Neural crest cell (in vitro differentiated cells): ENCODE measurements around the gene ARHGEF17. TPM values are rescaled to one million over a fixed set of nuclear protein-coding genes. Genes with fewer than 3 reads are reported as not detected.

ENCODE experiments used
- DNase-seq: peaks from one replicate; pipeline ENCODE4 v3.0.0; 2021; ENCODE audit warnings: low read depth, mixed read lengths, low spot score
- H3K27ac Mint-ChIP-seq: one replicate; pipeline ENCODE4 v1.8.0; 2021; ENCODE audit warnings: mild to moderate bottlenecking, mixed read lengths; ENCODE audit not compliant: unreplicated experiment
- H3K27me3 Mint-ChIP-seq: 2 replicates; pipeline ENCODE4 v1.8.0; 2021; ENCODE audit warnings: low read depth, mild to moderate bottlenecking, mixed read lengths
- H3K36me3 Mint-ChIP-seq: 2 replicates; pipeline ENCODE4 v1.8.0; 2021; ENCODE audit warnings: low read depth, mild to moderate bottlenecking, mixed read lengths
- H3K4me1 Mint-ChIP-seq: 2 replicates; pipeline ENCODE4 v1.8.0; 2021; ENCODE audit warnings: mixed read lengths
- H3K4me3 Mint-ChIP-seq: one replicate; pipeline ENCODE4 v1.8.0; 2021; ENCODE audit warnings: mild to moderate bottlenecking, mixed read lengths
- H3K9me3 Mint-ChIP-seq: 2 replicates; pipeline ENCODE4 v1.8.0; 2021; ENCODE audit warnings: mixed read lengths
- total RNA-seq: library from RNA; stranded (reverse); gene quantifications from 2 replicates; pipeline ENCODE4 v1.2.1, GENCODE V29; 2021
- TF ChIP-seq, protein P1 (sequence below): fragments of 200-600 bp; sonication (generic); conservative IDR thresholded peaks from 2 replicates; pipeline ENCODE4 v1.5.0; 2021; ENCODE audit warnings: antibody characterized with exemption, mild to moderate bottlenecking

The ARHGEF17 gene
- total RNA-seq, 1 donor from 2014 or later: 55.7 TPM

DNA sequence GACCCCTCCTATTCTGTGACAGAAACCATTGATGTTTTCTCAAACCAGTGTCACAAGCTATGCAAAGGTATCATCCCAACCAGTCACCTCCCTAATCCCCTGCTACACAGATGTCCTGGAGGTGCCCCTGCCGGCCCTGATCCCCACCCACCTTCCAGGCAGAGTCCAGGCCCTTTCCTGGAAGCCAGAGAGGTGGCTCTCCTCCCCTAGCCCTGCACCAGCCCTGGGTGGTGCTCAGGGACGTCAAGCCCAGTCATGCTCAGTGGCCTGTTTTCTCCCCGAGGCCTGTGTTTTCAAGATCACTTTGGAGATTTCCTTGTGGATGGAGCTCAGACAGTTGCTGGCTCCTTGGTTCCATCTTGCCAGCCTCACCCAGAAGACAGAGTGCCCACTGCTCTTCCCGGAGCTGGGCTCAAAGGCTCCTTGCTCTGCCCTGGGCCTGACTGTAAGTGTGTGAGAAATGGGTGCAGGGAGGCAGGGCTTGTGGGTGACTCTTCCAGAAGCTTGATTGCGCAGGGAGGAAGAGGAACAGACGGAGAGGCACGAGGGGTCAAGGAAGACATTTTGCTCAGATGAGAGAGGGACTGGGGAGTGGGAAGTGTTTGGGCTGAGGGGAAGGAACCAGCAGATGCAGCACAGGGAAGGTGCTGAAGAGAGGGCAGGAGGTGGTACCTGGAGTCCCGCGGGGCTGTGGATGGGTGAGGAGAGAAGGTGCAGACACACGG, 24.6 kb upstream of the ARHGEF17 start:
- H3K27ac Mint-ChIP-seq: peak overlapping the region; percentile 88

DNA sequence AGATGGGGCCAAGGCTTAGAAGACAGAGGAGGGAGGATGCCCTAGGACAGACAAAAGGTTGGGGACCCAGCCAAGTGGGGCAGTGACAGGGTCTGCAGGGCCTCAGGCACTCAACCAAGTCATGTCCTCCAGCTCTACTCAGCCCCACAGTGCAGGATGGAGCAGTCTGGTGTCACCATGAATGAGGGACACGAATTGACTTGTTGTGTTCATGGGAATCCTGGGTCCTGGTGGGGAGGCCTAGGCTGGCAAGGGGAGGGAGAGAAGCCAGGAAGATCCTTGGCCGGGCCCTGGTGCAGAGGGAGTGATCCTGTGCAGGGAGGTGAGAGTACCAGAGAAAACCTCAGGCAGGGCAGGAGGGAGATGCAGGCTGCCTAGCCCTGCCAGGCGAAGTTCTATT, 24.0 kb upstream of the ARHGEF17 start:
- DNase-seq: no peak
- peaks cover 24% of the 10 kb centered on the region for H3K4me1 Mint-ChIP-seq
- H3K27ac Mint-ChIP-seq: peak overlapping the region; percentile 88
- no peaks in the 10 kb centered on the region for H3K27me3 Mint-ChIP-seq
- TF ChIP-seq, protein P1, sequence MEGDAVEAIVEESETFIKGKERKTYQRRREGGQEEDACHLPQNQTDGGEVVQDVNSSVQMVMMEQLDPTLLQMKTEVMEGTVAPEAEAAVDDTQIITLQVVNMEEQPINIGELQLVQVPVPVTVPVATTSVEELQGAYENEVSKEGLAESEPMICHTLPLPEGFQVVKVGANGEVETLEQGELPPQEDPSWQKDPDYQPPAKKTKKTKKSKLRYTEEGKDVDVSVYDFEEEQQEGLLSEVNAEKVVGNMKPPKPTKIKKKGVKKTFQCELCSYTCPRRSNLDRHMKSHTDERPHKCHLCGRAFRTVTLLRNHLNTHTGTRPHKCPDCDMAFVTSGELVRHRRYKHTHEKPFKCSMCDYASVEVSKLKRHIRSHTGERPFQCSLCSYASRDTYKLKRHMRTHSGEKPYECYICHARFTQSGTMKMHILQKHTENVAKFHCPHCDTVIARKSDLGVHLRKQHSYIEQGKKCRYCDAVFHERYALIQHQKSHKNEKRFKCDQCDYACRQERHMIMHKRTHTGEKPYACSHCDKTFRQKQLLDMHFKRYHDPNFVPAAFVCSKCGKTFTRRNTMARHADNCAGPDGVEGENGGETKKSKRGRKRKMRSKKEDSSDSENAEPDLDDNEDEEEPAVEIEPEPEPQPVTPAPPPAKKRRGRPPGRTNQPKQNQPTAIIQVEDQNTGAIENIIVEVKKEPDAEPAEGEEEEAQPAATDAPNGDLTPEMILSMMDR: no peak
- no peaks in the 10 kb centered on the region for H3K9me3 Mint-ChIP-seq
- H3K36me3 Mint-ChIP-seq: no peaks in the 10 kb centered on the region
- no peak overlapping the region for H3K4me3 Mint-ChIP-seq

More for the DNA sequence above, 24.6 kb upstream of the ARHGEF17 start:
- no peak for DNase-seq
- TF ChIP-seq, protein P1: no peak
- H3K36me3 Mint-ChIP-seq: no peaks in the 10 kb centered on the region
- no peak overlapping the region for H3K4me3 Mint-ChIP-seq
- H3K27me3 Mint-ChIP-seq: no peaks in the 10 kb centered on the region
- H3K4me1 Mint-ChIP-seq: peaks cover 20% of the 10 kb centered on the region
- H3K9me3 Mint-ChIP-seq: no peaks in the 10 kb centered on the region

DNA sequence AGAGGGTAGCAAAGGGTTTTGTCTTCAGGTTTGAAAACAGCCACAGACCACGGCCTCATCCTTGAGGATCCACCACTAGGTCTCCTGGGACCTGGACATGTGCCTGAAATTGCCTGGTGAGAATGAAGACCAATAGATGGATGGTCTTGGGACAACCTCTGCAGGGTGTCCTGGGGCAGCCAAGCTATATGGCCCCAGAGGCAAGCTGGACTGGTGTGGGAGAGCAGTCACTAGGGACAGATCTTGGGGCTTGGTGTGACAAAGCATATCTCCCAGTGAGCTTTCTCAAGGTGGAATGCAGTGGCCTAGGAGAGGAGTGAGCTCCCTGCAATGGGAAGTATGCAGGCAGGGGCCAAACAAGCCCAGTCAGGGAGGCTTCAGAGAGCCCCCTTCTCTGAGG, 22.4 kb upstream of the ARHGEF17 start:
- DNase-seq: no peak
- no peak overlapping the region for H3K4me3 Mint-ChIP-seq

DNA sequence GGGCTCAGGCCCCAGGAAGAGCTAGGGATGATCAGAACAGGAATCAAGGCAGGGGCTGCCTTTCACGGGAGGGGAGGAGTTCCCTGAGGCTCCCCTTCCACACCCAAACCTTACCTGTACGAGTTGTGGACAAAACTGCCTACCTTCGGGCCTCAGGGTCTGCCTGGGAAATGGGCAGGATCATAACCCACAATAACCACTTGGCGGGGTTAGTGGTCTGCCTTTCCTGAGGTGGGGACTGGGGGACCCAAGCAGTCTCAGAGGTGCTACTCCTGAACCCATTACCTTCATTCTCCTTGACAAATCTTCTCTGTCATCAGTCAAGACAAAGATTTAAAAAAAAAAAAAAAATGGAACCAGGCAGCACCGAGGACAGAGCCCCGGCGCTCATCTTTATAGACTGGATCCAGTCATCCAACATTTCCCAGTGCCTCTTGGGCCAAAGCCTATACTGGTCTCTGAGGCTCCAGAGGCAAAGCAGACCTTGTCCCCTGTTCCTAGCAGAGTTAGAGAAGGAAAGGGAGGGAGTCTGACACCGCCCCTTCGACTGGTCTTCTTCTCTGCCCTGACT, 21.8 kb upstream of the ARHGEF17 start:
- H3K4me1 Mint-ChIP-seq: peaks cover 23% of the 10 kb centered on the region
- no peaks in the 10 kb centered on the region for H3K36me3 Mint-ChIP-seq
- no peak overlapping the region for H3K27ac Mint-ChIP-seq
- no peaks in the 10 kb centered on the region for H3K27me3 Mint-ChIP-seq
- TF ChIP-seq, protein P1: no peak
- no peak overlapping the region for H3K4me3 Mint-ChIP-seq
- no peak for DNase-seq
- H3K9me3 Mint-ChIP-seq: no peaks in the 10 kb centered on the region

More for the DNA sequence above, 22.4 kb upstream of the ARHGEF17 start:
- Mint-ChIP-seq H3K27ac (no peak overlapping the region), H3K4me1 (peaks cover 26% of the 10 kb centered on the region), H3K27me3 (no peaks in the 10 kb centered on the region), H3K9me3 (no peaks in the 10 kb centered on the region), H3K36me3 (no peaks in the 10 kb centered on the region)
- TF ChIP-seq, protein P1: no peak

DNA sequence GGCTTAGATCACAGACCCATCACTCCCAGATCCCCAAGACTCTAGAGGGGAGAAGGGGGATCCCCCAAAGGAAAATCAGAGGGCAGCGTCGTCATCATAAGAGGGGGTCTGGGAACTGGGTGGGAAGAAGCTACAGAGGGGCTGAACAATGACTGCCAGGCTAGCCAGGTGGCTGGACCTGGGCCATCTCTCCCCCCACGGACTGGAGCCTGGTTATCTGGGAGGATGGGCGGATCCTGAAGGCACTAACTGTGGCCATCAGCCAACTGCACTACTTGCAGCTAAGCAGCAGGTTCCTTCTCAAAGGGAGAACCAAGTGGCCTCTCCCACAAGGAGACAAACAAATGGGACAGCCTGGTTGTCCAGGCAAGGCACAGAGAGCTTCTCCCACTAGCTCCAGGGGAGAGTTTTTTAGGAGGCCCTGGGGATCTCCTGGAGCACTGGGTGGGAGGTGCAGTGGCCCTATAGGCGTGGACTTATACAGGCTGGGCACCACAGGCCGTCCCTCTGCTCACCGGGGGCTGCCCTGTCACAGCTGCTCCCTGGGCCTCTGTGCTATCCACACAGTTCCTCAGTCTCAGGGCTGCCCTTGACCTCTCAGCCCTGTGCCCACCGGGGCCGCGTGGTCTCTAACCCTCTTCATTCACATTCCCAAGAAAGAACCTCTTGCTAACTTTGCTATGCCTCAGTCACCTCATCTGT, 20.5 kb upstream of the ARHGEF17 start:
- Mint-ChIP-seq H3K27me3 (no peaks in the 10 kb centered on the region), H3K27ac (no peak overlapping the region)

More for the DNA sequence above, 20.5 kb upstream of the ARHGEF17 start:
- DNase-seq: no peak
- TF ChIP-seq, protein P1: no peak
- Mint-ChIP-seq H3K9me3 (no peaks in the 10 kb centered on the region), H3K36me3 (no peaks in the 10 kb centered on the region), H3K4me3 (no peak overlapping the region), H3K4me1 (peaks cover 26% of the 10 kb centered on the region)
